H9 (cell line): Measurements from ENCODE around the gene CCDC148. TPM values are rescaled to one million over a fixed set of nuclear protein-coding genes. Genes with fewer than 3 reads are reported as not detected.

ENCODE experiments used
- DNase-seq: peaks from one replicate; pipeline ENCODE4 v3.0.0-alpha.2; 2017
- H2AFZ ChIP-seq: one replicate; pipeline ENCODE4 v1.6.1; 2013; ENCODE audit warnings: mild to moderate bottlenecking, low read length, control low read depth, moderate library complexity
- H2AK5ac ChIP-seq: 2 replicates; pipeline ENCODE4 v1.6.1; 2013; ENCODE audit warnings: low read length, control low read depth, mixed read lengths; ENCODE audit not compliant: insufficient read length
- H2BK120ac ChIP-seq: one replicate; pipeline ENCODE4 v1.6.1; 2013; ENCODE audit warnings: low read depth, mild to moderate bottlenecking, low read length, control low read depth, inconsistent platforms; ENCODE audit not compliant: poor library complexity, severe bottlenecking
- H2BK12ac ChIP-seq: 2 replicates; pipeline ENCODE4 v1.6.1; 2013; ENCODE audit warnings: low read length, control low read depth, mixed read lengths, low read depth; ENCODE audit not compliant: insufficient read length
- H2BK15ac ChIP-seq: 2 replicates; pipeline ENCODE4 v1.6.1; 2013; ENCODE audit warnings: low read depth, low read length, control low read depth
- H2BK20ac ChIP-seq: one replicate; pipeline ENCODE4 v1.6.1; 2013; ENCODE audit warnings: low read depth, mild to moderate bottlenecking, low read length, control low read depth, inconsistent platforms; ENCODE audit not compliant: poor library complexity, severe bottlenecking
- H2BK5ac ChIP-seq: 2 replicates; pipeline ENCODE4 v1.6.1; 2013; ENCODE audit warnings: low read length, control low read depth, mixed read lengths; ENCODE audit not compliant: insufficient read length
- H3K14ac ChIP-seq: 2 replicates; pipeline ENCODE4 v1.6.1; 2013; ENCODE audit warnings: low read length, control low read depth; ENCODE audit not compliant: insufficient read depth
- H3K18ac ChIP-seq: 2 replicates; pipeline ENCODE4 v1.6.1; 2013; ENCODE audit warnings: low read depth, mild to moderate bottlenecking, mixed read lengths, low read length, control low read depth; ENCODE audit not compliant: insufficient read length
- H3K23ac ChIP-seq: 2 replicates; pipeline ENCODE4 v1.6.1; 2013; ENCODE audit warnings: low read length, control low read depth, mixed read lengths, low read depth; ENCODE audit not compliant: insufficient read length
- H3K23me2 ChIP-seq: 2 replicates; pipeline ENCODE4 v1.6.1; 2013; ENCODE audit warnings: low read depth, mild to moderate bottlenecking, mixed read lengths, low read length, control low read depth; ENCODE audit not compliant: insufficient read length, poor library complexity, severe bottlenecking
- H3K27ac ChIP-seq: 2 replicates; pipeline ENCODE4 v1.5.1; 2013; ENCODE audit warnings: low read length, control low read depth, mixed read lengths, low read depth; ENCODE audit not compliant: insufficient read length
- H3K27me3 ChIP-seq: 2 replicates; pipeline ENCODE4 v1.6.1; 2013; ENCODE audit warnings: low read length, control low read depth, inconsistent platforms; ENCODE audit not compliant: insufficient read depth
- H3K4ac ChIP-seq: 2 replicates; pipeline ENCODE4 v1.6.1; 2013; ENCODE audit warnings: low read depth, mild to moderate bottlenecking, control low read depth, inconsistent platforms, low read length, moderate library complexity
- H3K4me1 ChIP-seq: 2 replicates; pipeline ENCODE4 v1.6.1; 2013; ENCODE audit warnings: low read length, control low read depth, inconsistent platforms; ENCODE audit not compliant: insufficient read depth
- H3K4me2 ChIP-seq: 2 replicates; pipeline ENCODE4 v1.6.1; 2013; ENCODE audit warnings: low read length, control low read depth, mixed read lengths; ENCODE audit not compliant: insufficient read length, insufficient read depth
- H3K56ac ChIP-seq: 2 replicates; pipeline ENCODE4 v1.6.1; 2013; ENCODE audit warnings: low read depth, mild to moderate bottlenecking, mixed read lengths, low read length, control low read depth; ENCODE audit not compliant: insufficient read length
- H3K79me1 ChIP-seq: 2 replicates; pipeline ENCODE4 v1.6.1; 2013; ENCODE audit warnings: low read depth, mild to moderate bottlenecking, moderate library complexity, low read length, control low read depth, inconsistent platforms; ENCODE audit not compliant: insufficient read depth, poor library complexity, severe bottlenecking
- H3K79me2 ChIP-seq: 2 replicates; pipeline ENCODE4 v1.6.1; 2013; ENCODE audit warnings: low read length, control low read depth, inconsistent platforms; ENCODE audit not compliant: insufficient read depth
- H3K9ac ChIP-seq: 2 replicates; pipeline ENCODE4 v1.6.1; 2013; ENCODE audit warnings: low read length, control low read depth, mixed read lengths; ENCODE audit not compliant: insufficient read length; ENCODE audit errors: extremely low read depth
- H3K9me3 ChIP-seq: one replicate; pipeline ENCODE4 v1.6.1; 2013; ENCODE audit warnings: low read depth, low read length, inconsistent platforms; ENCODE audit not compliant: control insufficient read depth
- H3T11ph ChIP-seq: one replicate; pipeline ENCODE4 v1.6.1; 2013; ENCODE audit warnings: mild to moderate bottlenecking, low read length, control low read depth, inconsistent platforms
- H4K20me1 ChIP-seq: one replicate; pipeline ENCODE4 v1.6.1; 2013; ENCODE audit not compliant: control insufficient read depth, insufficient read length, insufficient read depth
- H4K5ac ChIP-seq: 2 replicates; pipeline ENCODE4 v1.6.1; 2013; ENCODE audit warnings: low read depth, mild to moderate bottlenecking, mixed read lengths, low read length, control low read depth; ENCODE audit not compliant: insufficient read length
- H4K8ac ChIP-seq: replicated peaks from 2 replicates; pipeline ENCODE4 v1.6.1; 2013; ENCODE audit warnings: low read length, control low read depth, mixed read lengths, low read depth; ENCODE audit not compliant: insufficient read length
- H4K91ac ChIP-seq: 2 replicates; pipeline ENCODE4 v1.6.1; 2013; ENCODE audit warnings: low read depth, mild to moderate bottlenecking, moderate library complexity, mixed read lengths, low read length, control low read depth; ENCODE audit not compliant: insufficient read length
- H3K27ac Mint-ChIP-seq, 3 experiments: 2 replicates in 2 of 3; 3 replicates in 1 of 3; pipeline ENCODE4 v1.8.0; 2020 to 2021; ENCODE audit warnings: mixed read lengths in 3 of 3, mild to moderate bottlenecking in 1 of 3, moderate library complexity in 1 of 3
- H3K27me3 Mint-ChIP-seq: 2 replicates; pipeline ENCODE4 v1.8.0; 2021; ENCODE audit warnings: low read depth, mild to moderate bottlenecking, moderate library complexity, mixed read lengths
- H3K36me3 Mint-ChIP-seq, 3 experiments: 2 replicates in 2 of 3; 3 replicates in 1 of 3; pipeline ENCODE4 v1.8.0; 2020 to 2021; ENCODE audit warnings: low read depth in 3 of 3, mixed read lengths in 3 of 3; ENCODE audit not compliant: insufficient read depth in 1 of 3
- H3K4me1 Mint-ChIP-seq, 2 experiments: 2 replicates each; pipeline ENCODE4 v1.8.0; 2020; ENCODE audit warnings: mixed read lengths in 2 of 2
- H3K4me3 Mint-ChIP-seq, 2 experiments: 2 replicates in 1 of 2; 3 replicates in 1 of 2; pipeline ENCODE4 v1.8.0; 2020 to 2021; ENCODE audit warnings: mild to moderate bottlenecking in 2 of 2, mixed read lengths in 2 of 2, moderate library complexity in 1 of 2
- H3K9me3 Mint-ChIP-seq, 2 experiments: 2 replicates in 1 of 2; 3 replicates in 1 of 2; pipeline ENCODE4 v1.8.0; 2020; ENCODE audit warnings: mild to moderate bottlenecking in 2 of 2, mixed read lengths in 2 of 2, moderate library complexity in 1 of 2
- total RNA-seq: library from RNA; stranded (reverse); gene quantifications from 2 replicates; pipeline ENCODE4 v1.2.1, GENCODE V29; 2021
- TF ChIP-seq, protein P1 (sequence below): fragments of 200-600 bp; sonication (generic); conservative IDR thresholded peaks from 3 replicates; pipeline ENCODE4 v1.8.0; 2021; ENCODE audit warnings: antibody characterized with exemption, mild to moderate bottlenecking

CCDC148 gene
- total RNA-seq, 1 experiment from 2014 or later = 1.5 TPM

DNA sequence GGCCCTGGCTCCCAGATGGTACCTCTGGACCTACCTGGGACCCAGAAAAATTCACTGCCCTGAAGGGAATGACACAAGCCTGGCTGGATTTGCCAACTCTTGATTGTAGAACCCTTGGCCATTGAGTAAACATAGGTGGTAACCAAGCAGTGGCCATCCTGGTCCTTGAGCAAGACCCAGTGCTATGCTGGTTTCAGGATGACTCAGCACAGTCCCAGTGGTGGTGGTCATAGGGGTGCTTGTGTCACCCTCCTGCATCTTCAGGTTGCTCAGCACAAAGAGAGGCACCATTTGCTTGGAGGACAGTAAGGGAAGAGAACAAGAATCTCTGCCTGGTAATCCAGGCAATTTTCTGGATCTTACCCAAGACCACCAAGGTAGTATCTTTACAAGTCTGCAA lies 302.0 kb downstream of the CCDC148 start:
- H4K8ac ChIP-seq = no peak overlapping the region
- H3K23me2 ChIP-seq = no peaks in the 10 kb centered on the region
- H3K56ac ChIP-seq = no peak overlapping the region
- H3K9me3 ChIP-seq = no peaks in the 10 kb centered on the region
- TF ChIP-seq, protein P1, sequence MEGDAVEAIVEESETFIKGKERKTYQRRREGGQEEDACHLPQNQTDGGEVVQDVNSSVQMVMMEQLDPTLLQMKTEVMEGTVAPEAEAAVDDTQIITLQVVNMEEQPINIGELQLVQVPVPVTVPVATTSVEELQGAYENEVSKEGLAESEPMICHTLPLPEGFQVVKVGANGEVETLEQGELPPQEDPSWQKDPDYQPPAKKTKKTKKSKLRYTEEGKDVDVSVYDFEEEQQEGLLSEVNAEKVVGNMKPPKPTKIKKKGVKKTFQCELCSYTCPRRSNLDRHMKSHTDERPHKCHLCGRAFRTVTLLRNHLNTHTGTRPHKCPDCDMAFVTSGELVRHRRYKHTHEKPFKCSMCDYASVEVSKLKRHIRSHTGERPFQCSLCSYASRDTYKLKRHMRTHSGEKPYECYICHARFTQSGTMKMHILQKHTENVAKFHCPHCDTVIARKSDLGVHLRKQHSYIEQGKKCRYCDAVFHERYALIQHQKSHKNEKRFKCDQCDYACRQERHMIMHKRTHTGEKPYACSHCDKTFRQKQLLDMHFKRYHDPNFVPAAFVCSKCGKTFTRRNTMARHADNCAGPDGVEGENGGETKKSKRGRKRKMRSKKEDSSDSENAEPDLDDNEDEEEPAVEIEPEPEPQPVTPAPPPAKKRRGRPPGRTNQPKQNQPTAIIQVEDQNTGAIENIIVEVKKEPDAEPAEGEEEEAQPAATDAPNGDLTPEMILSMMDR = no peak
- peaks cover 3% of the 10 kb centered on the region for H3K27me3 Mint-ChIP-seq
- H2AK5ac ChIP-seq = no peak overlapping the region
- no peak overlapping the region for H3K18ac ChIP-seq
- H3K27ac Mint-ChIP-seq = no peak overlapping the region
- H4K5ac ChIP-seq = no peak overlapping the region
- H3K9ac ChIP-seq = no peak overlapping the region
- no peak overlapping the region for H4K91ac ChIP-seq
- H2BK120ac ChIP-seq = no peak overlapping the region
- H3K23ac ChIP-seq = no peak overlapping the region
- no peak overlapping the region for H2BK20ac ChIP-seq
- H3K9me3 Mint-ChIP-seq = no peaks in the 10 kb centered on the region; a peak in 2 of 5 replicates
- H2BK5ac ChIP-seq = no peak overlapping the region
- H4K20me1 ChIP-seq = no peaks in the 10 kb centered on the region
- H3K14ac ChIP-seq = no peak overlapping the region
- H3K79me1 ChIP-seq = no peaks in the 10 kb centered on the region
- no peak overlapping the region for H3K4me3 Mint-ChIP-seq
- H3K27me3 ChIP-seq = no peaks in the 10 kb centered on the region
- H3T11ph ChIP-seq = no peak overlapping the region
- H3K4me2 ChIP-seq = no peak overlapping the region
- H3K79me2 ChIP-seq = no peaks in the 10 kb centered on the region
- no peak for DNase-seq
- H3K4ac ChIP-seq = no peak overlapping the region
- H3K27ac ChIP-seq = no peak overlapping the region
- H2BK12ac ChIP-seq = no peak overlapping the region
- H2BK15ac ChIP-seq = no peak overlapping the region
- H3K4me1 ChIP-seq = no peaks in the 10 kb centered on the region
- H3K36me3 Mint-ChIP-seq = peaks cover 0 to 1% (median 0%) of the 10 kb centered on the region in 3 experiments; a peak in 2 of 7 replicates
- H3K4me1 Mint-ChIP-seq = no peaks in the 10 kb centered on the region
- H2AFZ ChIP-seq = no peak overlapping the region
